Measurements from ENCODE around the gene TNFRSF13B.
"Not testable (repeated sequence)": the region's sequence is repeated elsewhere in the genome, so short reads cannot be mapped to it uniquely, and the experiment has no call there.

Gene TNFRSF13B

DNA sequence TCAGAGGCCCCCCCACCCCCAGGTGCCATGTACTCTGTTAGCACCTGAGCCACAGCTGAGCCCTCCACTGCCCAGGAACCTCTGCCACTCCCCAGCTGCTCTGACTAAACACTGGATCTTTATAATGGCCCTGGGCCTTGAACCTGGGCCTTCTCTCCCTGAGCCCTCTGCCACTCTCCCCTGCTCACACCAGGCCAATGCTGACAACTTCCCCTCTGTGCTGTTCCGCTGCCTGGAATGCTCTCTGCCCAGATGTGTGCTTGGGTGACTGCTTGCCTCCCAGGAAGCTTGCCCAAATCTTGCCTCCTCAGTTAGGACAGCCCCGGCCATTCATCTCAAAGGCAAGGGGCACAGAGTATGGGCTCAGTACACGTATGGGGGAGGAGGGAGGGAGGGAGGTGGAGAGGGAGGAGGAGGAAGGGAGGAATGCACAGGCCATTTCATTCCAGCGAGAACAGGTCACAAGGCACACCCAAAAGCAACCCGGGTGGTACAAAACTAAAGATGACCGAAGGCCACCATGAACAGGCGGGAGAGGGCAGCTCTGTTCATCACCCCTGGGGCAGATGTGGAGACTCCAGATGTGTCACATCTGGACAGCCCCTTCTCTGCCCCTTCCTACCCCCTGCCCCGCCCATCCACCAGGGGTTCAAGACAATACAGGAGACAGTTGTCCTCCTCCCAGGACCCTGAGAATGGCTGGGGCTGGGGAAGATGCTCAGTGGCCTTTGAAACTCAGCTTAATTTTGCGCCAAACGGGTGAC lies 15.3 kb upstream of the TNFRSF13B start:
- in situ Hi-C loops (cut with HindIII; ENCODE audit: low sequenced_read_pairs) = no loop called here

- in situ Hi-C loops (cut with HindIII; ENCODE audit: low sequenced_read_pairs) = no loop called here
Measured at GRCh38 chr17:16986391-16986790, 14.5 kb upstream of the TNFRSF13B start.

DNA sequence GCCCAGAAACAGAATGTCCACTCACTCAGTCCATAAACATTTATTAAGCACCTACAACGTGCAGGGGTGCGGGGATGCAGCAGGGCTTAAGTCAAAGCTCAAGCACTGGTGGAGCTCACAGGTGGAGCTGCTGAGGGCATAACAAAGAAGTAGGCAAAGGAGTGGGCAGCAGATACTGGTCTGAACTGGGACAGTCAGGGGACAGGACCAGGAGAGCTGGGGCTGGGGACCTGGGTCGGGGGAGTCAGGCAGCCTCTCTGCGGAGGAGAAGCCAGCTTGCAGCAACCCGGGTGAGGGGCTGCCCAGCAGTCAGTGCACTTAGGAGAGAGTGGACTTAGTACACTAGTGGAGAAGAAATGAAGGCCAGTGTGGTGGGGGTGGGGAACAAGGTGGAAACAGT lies 10.0 kb upstream of the TNFRSF13B start:
- in situ Hi-C loops (cut with HindIII; ENCODE audit: low sequenced_read_pairs) = no loop called here

- in situ Hi-C loops (cut with HindIII; ENCODE audit: low sequenced_read_pairs) = no loop called here
Measured at GRCh38 chr17:16980813-16981731, 9.2 kb upstream of the TNFRSF13B start.

GRCh38 chr17:16980061-16980460 lies 8.1 kb upstream of the TNFRSF13B start:
- in situ Hi-C loops (cut with HindIII; ENCODE audit: low sequenced_read_pairs) = no loop called here

DNA sequence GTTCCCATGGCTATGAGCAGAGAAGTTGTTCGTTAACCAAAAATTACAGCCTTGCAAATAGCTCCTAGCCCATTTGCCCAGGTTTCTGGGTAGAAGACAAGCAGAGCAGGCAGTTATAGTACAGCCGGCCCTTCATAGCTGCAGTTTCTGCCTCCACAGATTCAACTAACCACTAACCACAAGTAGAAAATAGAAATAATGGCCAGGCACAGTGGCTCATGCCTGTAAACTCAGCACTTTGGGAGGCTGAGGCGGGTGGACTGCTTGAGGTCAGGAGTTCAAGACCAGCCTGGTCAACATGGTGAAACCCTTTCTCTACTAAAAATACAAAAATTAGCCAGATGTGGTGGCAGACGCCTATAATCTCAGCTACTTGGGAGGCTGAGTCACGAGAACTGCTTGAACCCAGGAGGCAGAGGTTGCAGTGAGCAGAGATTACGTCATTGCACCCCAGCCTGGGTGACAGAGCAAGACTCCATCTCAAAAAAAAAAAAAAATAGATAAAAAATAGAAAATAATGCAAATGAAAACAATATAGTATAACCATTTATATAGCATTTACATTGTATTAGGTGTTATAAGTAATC lies 7.4 kb upstream of the TNFRSF13B start:
- in situ Hi-C loops (cut with HindIII; ENCODE audit: low sequenced_read_pairs) = not testable (repeated sequence)

GRCh38 chr17:16977932-16978331 lies 6.0 kb upstream of the TNFRSF13B start:
- in situ Hi-C loops (cut with HindIII; ENCODE audit: low sequenced_read_pairs) = no loop called here

- in situ Hi-C loops (cut with HindIII; ENCODE audit: low sequenced_read_pairs) = no loop called here
Measured at GRCh38 chr17:16976725-16977550, 5.0 kb upstream of the TNFRSF13B start.

DNA sequence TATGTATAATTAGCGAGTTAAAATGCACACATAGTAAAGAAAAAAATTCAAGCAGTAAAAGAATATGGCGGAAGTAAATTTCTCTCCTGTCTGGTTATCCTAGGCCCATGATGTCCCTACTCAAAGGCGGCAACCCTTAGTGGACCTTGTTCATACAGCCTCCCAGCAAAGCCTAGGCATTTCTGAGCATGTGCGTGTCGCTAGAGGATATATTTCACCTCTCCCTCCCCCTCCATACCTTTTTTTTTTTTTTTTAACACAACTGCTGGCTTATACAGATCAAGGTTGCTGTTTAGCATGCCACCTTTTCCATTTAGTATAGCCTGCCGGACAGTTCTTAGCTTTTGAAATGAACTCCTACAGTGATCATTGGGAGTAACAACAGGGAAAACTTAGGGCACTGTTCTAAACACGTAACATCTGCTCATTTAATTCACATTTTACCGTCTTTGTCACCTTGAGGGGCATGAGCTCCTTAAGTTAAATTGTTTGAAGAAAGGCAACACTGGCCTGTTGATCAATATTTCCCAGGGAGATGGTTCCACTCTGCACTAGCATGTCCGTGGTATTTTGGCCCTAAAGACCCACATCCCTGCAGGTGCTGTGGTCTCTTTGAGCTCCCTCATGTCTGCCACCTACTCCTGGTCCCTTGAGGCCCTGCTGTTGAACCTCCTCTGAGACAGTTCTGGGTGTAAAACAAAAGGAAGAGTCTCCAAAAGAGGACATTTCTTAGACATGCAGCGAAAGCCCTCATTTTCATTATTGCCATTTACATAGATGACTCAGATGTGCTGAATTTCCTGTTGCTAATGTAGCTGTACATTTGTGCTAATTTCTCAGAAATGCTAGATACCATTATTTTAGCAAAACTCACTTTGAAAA lies 4.1 kb upstream of the TNFRSF13B start:
- in situ Hi-C loops (cut with HindIII; ENCODE audit: low sequenced_read_pairs) = no loop called here

GRCh38 chr17:16975277-16975651 lies 3.3 kb upstream of the TNFRSF13B start:
- in situ Hi-C loops (cut with HindIII; ENCODE audit: low sequenced_read_pairs) = no loop called here

DNA sequence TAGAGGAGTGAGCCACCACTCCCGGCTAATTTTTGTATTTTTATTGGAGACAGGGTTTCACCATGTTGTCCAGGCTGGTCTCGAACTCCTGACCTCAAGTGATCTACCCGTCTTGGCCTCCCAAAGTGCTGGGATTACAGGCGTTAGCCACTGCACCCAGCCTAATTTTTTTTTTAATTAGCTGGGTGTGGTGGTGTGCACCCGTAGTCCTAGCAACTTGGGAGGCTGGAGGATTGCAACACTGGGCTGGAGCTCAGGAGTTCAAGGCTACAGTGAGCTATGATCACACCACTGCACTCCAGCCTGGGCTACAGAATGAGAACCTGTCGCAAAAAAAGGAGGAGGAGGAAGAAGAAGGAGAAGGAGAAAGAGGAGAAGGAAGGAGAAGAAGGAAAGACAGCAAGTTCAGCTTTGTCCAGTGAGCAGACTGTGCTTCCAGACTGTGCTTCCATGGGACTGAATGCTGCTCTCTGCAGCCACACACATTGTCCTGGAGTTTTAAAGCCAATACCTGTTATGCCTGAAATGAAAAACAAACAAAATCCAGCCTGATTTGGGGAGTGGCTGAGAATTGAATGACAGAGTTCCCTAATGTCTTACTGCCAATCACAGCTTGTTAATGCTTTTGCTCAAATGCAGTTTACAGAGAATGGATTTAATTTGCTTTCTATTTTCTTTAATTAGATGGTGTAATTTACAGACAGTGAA lies 2.8 kb upstream of the TNFRSF13B start:
- in situ Hi-C loops (cut with HindIII; ENCODE audit: low sequenced_read_pairs) = no loop called here

- in situ Hi-C loops (cut with HindIII; ENCODE audit: low sequenced_read_pairs) = no loop called here
Measured at GRCh38 chr17:16973760-16974540, 2.0 kb upstream of the TNFRSF13B start.

DNA sequence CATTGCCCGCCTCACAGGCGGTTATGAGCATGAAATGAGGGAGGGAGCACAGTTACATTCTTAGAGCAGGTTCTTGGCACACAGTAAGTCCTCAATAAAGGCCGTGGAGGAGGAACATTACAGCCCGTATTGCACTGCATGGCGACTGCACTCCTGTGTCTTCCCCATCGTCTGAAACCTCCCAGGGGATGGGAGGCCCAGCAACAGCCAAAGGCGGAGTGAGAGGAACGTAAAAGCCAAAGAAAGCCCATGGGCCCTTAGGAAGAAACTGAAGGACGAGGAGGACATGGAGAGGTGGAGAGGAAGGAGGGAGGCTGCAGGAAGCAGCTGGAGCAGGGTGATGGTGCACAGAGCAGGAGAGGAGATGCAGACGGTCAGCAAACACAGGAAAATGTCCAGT lies 1.1 kb upstream of the TNFRSF13B start:
- in situ Hi-C loops (cut with HindIII; ENCODE audit: low sequenced_read_pairs) = not testable (repeated sequence)

GRCh38 chr17:16972346-16972745 lies 428 bp upstream of the TNFRSF13B start:
- in situ Hi-C loops (cut with HindIII; ENCODE audit: low sequenced_read_pairs) = no loop called here

- in situ Hi-C loops (cut with HindIII; ENCODE audit: low sequenced_read_pairs) = no loop called here
Measured at GRCh38 chr17:16969931-16970906, 1.7 kb downstream of the TNFRSF13B start.

- in situ Hi-C loops (cut with HindIII; ENCODE audit: low sequenced_read_pairs) = no loop called here
Measured at GRCh38 chr17:16968786-16969185, 3.1 kb downstream of the TNFRSF13B start.

DNA sequence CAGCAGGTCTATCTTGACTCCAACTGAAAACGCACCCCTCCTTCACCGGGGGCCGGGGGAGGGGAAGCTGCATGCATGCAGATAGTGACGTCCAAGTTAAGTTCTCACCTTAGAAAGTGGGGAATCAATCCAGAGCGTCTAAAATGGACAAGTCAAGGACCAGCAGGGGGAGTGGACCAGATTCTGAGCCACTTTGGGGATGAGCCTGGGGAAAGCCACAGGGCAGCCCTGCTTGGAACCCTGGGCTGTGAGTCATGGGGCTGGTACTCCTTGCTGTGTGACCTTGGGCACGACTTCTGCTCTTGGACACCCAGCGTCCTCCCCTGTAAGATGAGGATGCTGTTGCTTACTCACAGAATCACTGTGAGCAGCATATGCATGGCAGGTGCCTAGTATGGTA lies 9.1 kb downstream of the TNFRSF13B start:
- in situ Hi-C loops (cut with HindIII; ENCODE audit: low sequenced_read_pairs) = no loop called here
